HUES6 (cell line): ENCODE data around the gene NT5C3A.

Source experiments
- H3K27ac ChIP-seq: 2 replicates; pipeline ENCODE4 v1.7.0; 2013; ENCODE audit warnings: low read depth, mild to moderate bottlenecking, low read length, inconsistent platforms
- H3K27me3 ChIP-seq: 2 replicates; pipeline ENCODE4 v1.6.1; 2013; ENCODE audit warnings: low read length; ENCODE audit not compliant: control insufficient read depth, insufficient read depth
- H3K36me3 ChIP-seq: 2 replicates; pipeline ENCODE4 v1.6.1; 2013; ENCODE audit warnings: low read length; ENCODE audit not compliant: control insufficient read depth, insufficient read depth
- H3K4me1 ChIP-seq: 2 replicates; pipeline ENCODE4 v1.6.1; 2013; ENCODE audit warnings: low read length; ENCODE audit not compliant: control insufficient read depth, insufficient read depth
- H3K4me3 ChIP-seq: 2 replicates; pipeline ENCODE4 v1.5.1; 2013; ENCODE audit warnings: low read depth, low read length
- H3K9ac ChIP-seq: one replicate; pipeline ENCODE4 v1.6.1; 2013; ENCODE audit warnings: mild to moderate bottlenecking, low read length
- H3K9me3 ChIP-seq: 2 replicates; pipeline ENCODE4 v1.6.1; 2013; ENCODE audit warnings: low read depth, low read length; ENCODE audit not compliant: control insufficient read depth, insufficient read depth

Gene NT5C3A

GRCh38 chr7:33062023-33062781 is at the start of gene NT5C3A:
Gene NT5C3A, minus strand, starts transcription at chr7:33062776. Its CDS starts 71 bp downstream, at chr7:33062705.
- H3K4me1 ChIP-seq, result peaks cover 6% of the 10 kb centered on the region; the same call in 1 of the 2 replicates
- H3K27ac ChIP-seq, result peak within 1 kb of the TSS; percentile 52; the same call in 1 of the 2 replicates
- peak within 1 kb of the TSS; percentile 86 for H3K4me3 ChIP-seq
- peaks cover 17% of the 10 kb centered on the region for H3K9me3 ChIP-seq
- peak within 1 kb of the TSS; percentile 95 for H3K9ac ChIP-seq
- H3K27me3 ChIP-seq, result no peaks in the 10 kb centered on the region
- no peaks in the 10 kb centered on the region for H3K36me3 ChIP-seq

DNA sequence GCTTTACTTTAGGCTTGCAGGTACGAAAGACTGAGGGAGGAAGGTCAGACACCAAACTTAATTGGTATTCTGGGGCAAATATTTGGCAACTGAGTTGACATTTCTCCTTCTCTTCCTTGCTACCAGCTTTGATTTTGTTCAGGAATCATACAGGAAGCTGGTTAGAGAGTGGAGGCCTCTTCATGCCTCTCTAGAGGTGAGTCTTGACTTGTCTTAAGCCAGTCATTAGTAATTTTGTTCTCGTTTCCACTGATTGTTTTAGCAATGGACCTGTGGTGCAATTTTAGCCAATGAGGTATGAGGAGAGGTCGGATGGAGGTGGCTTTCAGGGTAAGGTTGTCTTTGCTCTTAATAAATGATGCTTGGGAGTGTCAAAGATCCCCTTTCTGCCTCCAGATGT is 49.0 kb upstream of the NT5C3A start:
- Histone ChIP-seq H3K4me3 (no peak overlapping the region), H3K27me3 (peaks cover 6% of the 10 kb centered on the region; the same call in 1 of the 2 replicates), H3K36me3 (no peaks in the 10 kb centered on the region), H3K4me1 (peaks cover 11% of the 10 kb centered on the region; the same call in 1 of the 2 replicates), H3K9ac (no peak overlapping the region), H3K9me3 (no peaks in the 10 kb centered on the region), H3K27ac (no peak overlapping the region)

DNA sequence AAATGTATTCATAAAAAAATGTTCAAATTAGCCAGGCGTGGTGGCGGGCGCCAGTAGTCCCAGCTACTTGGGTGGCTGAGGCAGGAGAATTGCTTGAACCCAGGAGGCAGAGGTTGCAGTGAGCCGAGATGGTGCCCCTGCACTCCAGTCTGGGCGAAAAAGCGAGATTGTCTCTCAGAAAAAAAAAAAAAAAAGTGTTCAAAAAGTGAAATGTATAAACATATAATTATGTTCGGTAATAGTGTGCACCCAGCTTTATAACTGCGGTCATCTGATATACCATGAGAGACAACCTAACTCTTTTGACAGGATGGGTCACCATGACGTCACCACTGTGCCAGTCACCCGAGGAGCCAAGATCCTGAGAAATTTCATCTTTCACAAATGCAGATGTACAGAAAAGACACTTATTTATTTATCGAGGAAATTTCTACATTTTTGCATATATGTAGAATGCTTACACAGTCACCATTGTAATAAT is 47.2 kb upstream of the NT5C3A start:
- H3K4me1 ChIP-seq, result peaks cover 10% of the 10 kb centered on the region; the same call in 1 of the 2 replicates
- no peaks in the 10 kb centered on the region for H3K9me3 ChIP-seq
- no peak overlapping the region for H3K9ac ChIP-seq
- no peaks in the 10 kb centered on the region for H3K36me3 ChIP-seq
- peak overlapping the region; percentile 97 for H3K4me3 ChIP-seq
- H3K27ac ChIP-seq, result no peak overlapping the region
- H3K27me3 ChIP-seq, result peaks cover 6% of the 10 kb centered on the region; the same call in 1 of the 2 replicates

DNA sequence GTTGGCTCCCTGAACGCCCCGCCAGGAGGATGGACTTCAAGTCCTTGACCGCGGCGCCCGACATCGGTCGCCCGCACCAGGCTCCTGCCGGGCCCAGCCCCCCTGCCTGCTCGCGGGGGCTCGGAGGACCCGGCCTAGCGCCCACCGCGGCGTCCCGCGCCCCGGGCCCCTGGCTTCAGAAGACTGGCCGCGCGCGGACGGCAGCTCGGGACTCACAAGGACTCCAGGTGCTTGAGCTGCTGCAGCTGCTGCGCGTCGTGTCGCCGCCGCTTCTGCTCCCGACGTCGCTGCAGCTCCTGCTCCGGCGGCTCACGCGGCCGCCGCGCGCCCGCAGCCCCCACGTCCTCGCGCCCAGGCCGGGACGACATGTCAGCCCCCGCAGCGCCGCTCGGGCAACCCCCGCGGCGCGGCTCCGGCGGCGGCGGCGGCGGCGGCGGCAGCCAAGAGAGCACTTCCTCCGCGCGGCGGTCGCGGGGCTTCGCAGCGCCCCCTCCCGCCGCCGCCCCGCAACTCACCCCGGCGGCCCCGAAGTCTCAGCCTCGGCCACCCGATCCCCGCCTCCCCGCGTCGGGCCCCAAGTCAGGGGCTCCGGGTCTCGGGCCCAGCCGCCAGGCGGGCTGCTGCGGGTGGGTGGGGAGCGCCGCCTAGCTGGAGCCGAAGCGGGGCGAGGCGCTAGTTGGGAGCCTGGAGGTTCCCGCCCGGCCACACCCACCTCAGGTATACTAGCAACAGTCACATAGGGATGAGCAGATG is 46.6 kb upstream of the NT5C3A start, which contains the start of gene RP9:
Gene RP9, minus strand, starts transcription at position 400 of the 753 bp plus-strand sequence. Its CDS starts 32 bp downstream, at position 368.
- Histone ChIP-seq H3K4me1 (peaks cover 6% of the 10 kb centered on the region; the same call in 1 of the 2 replicates), H3K4me3 (peak within 1 kb of the TSS; percentile 97), H3K27ac (peak within 1 kb of the TSS; percentile 65; the same call in 1 of the 2 replicates)

DNA sequence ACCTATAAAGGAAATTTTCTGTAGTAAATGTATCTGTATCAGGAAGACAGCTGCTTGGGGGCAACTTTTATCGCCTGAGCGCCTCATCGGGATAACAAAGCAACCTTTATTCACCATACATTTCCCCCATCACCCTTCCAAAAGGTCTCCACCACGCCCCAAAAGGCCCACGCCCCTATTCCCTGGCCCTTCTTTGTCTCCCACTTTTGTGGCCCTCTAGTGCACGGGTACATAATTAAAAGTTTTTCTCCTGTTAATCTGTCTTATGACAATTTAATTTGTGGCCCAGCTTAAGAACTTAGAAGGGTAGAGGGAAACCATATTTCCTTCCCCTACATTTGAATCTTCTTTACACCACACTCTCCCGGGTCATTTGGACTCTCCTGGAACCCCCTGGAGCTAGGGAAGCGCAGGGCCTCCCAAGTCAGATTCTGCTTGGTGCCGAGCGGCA is 46.0 kb upstream of the NT5C3A start:
- H3K9me3 ChIP-seq, result no peaks in the 10 kb centered on the region
- H3K27ac ChIP-seq, result peak overlapping the region; percentile 65; the same call in 1 of the 2 replicates
- peak overlapping the region; percentile 92 for H3K9ac ChIP-seq
- H3K27me3 ChIP-seq, result peaks cover 6% of the 10 kb centered on the region; the same call in 1 of the 2 replicates
- H3K36me3 ChIP-seq, result peaks cover under 1% of the 10 kb centered on the region
- peaks cover 6% of the 10 kb centered on the region; the same call in 1 of the 2 replicates for H3K4me1 ChIP-seq
- peak overlapping the region; percentile 97 for H3K4me3 ChIP-seq

More for the DNA sequence above, 46.6 kb upstream of the NT5C3A start, which contains the start of gene RP9:
- peaks cover 6% of the 10 kb centered on the region; the same call in 1 of the 2 replicates for H3K27me3 ChIP-seq
- no peaks in the 10 kb centered on the region for H3K9me3 ChIP-seq
- peak within 1 kb of the TSS; percentile 92 for H3K9ac ChIP-seq
- no peaks in the 10 kb centered on the region for H3K36me3 ChIP-seq

DNA sequence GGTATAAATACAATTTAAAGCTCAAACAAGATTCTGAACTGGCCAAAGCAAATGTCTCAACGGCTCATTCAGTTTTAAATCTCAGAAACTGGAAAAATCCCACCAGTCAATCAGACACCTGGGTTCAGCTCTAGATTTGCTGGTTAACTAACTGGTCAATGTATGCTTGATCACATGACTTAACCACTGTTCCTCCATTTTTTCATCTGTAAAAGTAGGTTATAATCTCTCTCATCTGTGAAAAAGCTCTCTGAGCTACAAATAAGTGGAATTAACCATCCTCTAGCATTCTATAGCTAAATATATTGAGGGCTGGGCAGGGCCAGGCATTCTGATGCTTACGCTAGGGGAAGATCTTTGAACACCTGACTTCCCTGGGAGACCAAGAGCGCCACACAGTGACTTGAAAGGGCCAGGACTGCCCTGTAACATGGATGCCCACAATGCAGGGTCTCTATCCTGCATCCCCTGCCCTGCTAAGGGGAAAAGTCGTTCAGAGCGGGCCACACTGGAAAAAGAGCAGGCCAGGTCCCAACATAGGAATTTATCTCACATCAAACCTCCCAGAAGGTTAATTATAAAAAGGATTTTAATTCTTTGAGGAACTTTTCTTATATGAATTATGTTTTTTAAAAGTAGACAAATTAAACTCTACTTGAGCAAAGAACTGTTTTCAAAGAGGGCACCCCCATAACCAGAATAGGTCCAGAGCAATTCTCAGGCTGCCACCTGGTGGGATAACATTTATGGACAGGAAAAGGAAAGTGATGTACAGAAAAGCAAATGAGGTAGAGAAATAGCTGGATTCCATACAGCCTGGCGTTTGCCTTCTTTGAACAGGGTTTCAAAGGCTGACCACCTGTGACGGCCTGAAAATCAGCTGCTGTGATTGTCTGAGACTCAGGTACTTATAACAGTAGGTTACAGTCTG is 44.8 kb upstream of the NT5C3A start:
- Histone ChIP-seq H3K4me1 (peaks cover 6% of the 10 kb centered on the region; the same call in 1 of the 2 replicates), H3K9ac (no peak overlapping the region), H3K4me3 (peak overlapping the region; percentile 97), H3K27ac (no peak overlapping the region), H3K9me3 (no peaks in the 10 kb centered on the region), H3K27me3 (peaks cover 6% of the 10 kb centered on the region; the same call in 1 of the 2 replicates), H3K36me3 (peaks cover 12% of the 10 kb centered on the region)

DNA sequence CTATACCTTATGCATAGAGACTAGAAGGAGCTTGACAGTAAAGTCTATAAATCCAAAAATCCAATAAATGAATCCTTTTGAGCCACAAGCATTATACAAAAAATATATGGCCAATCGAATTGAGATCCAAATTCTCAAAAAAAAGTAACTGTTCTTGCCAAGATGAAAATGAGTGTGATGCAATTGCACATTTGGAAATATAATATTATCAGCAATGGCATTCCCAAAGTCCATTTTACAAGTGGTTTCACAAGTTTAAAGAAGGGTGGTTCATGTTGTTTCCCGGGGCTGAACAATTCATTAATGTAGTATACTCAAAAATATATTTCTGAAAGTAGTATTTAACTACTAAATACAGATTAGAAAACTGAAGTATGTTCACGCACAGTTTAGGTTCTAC is 39.3 kb upstream of the NT5C3A start:
- no peaks in the 10 kb centered on the region for H3K9me3 ChIP-seq
- H3K4me1 ChIP-seq, result no peaks in the 10 kb centered on the region
- H3K36me3 ChIP-seq, result peaks cover 49% of the 10 kb centered on the region
- H3K9ac ChIP-seq, result no peak overlapping the region
- H3K4me3 ChIP-seq, result no peak overlapping the region
- H3K27ac ChIP-seq, result no peak overlapping the region
- no peaks in the 10 kb centered on the region for H3K27me3 ChIP-seq

GRCh38 chr7:33100770-33101169 is 38.2 kb upstream of the NT5C3A start:
- Histone ChIP-seq H3K4me3 (no peak overlapping the region), H3K9me3 (no peaks in the 10 kb centered on the region), H3K4me1 (no peaks in the 10 kb centered on the region), H3K27me3 (no peaks in the 10 kb centered on the region), H3K9ac (no peak overlapping the region), H3K27ac (no peak overlapping the region), H3K36me3 (peaks cover 60% of the 10 kb centered on the region)

DNA sequence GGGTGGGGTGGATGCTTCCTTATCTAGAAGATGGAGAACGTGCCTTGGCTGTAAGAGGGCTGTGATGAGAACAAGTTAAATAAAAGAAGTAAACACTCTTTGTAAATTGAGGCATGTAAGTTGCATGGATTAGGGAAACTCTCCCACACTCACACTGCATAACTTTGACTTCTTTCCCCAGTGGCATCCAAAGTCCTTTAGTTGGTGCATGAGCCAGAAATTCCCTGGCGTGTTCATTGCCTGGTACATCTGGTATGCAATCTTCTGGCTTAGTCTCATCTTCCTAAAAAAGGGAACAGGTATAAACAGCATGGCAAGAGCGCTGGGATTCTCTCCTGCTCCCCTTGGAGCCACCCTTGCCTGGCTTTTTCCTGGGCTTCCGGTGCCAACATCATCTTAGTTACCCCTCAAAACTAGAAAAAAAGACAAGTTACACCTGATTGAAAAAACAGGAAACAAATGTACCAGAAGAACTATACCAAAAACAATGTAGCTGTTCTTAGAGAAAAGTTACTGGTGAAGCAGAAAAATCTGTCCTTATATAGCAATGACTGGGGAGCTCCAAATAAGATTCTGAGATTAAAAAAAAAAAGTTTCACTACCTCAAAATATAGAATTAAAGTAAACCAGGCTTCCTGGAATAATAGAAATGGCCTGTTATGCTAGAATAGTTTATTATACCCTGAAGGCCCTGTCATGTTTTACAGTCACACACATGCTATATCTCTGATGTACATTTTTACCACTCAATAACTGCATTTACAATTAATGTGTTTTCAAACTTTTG is 36.8 kb upstream of the NT5C3A start:
- Histone ChIP-seq H3K9me3 (no peaks in the 10 kb centered on the region), H3K4me1 (no peaks in the 10 kb centered on the region), H3K36me3 (peaks cover 71% of the 10 kb centered on the region), H3K9ac (no peak overlapping the region), H3K4me3 (no peak overlapping the region), H3K27me3 (no peaks in the 10 kb centered on the region), H3K27ac (no peak overlapping the region)
